OCI-LY3 (cell line): ENCODE results near the gene ACAD9.

Experiments used
- H2AFZ ChIP-seq: fragments of 200-600, 300-600 bp; shearing (Covaris generic); 2 replicates; pipeline ENCODE4 v1.6.0; 2014; ENCODE audit warnings: antibody characterized with exemption, low read depth, low read length
- H3K27ac ChIP-seq: fragments of 200-600, 300-600 bp; sonication (generic); 2 replicates; pipeline ENCODE4 v1.5.1; 2014; ENCODE audit warnings: mild to moderate bottlenecking, low read length, moderate library complexity, mixed read lengths
- H3K27me3 ChIP-seq: fragments of 200-600, 300-600 bp; sonication (generic); 2 replicates; pipeline ENCODE4 v1.6.1; 2014; ENCODE audit warnings: low read depth, low read length, mixed read lengths
- H3K36me3 ChIP-seq: fragments of 200-600, 300-600 bp; sonication (generic); replicated peaks from 2 replicates; pipeline ENCODE3; 2014; ENCODE audit warnings: low read depth, low read length, mixed read lengths
- H3K4me1 ChIP-seq: fragments of 300-600, 200-600 bp; sonication (generic); 2 replicates; pipeline ENCODE4 v1.6.1; 2014; ENCODE audit warnings: low read length, mixed read lengths
- H3K4me2 ChIP-seq: fragments of 200-600, 300-600 bp; sonication (generic); 2 replicates; pipeline ENCODE4 v1.6.1; 2014; ENCODE audit warnings: low read length, mixed read lengths
- H3K4me3 ChIP-seq: fragments of 300-600, 200-600 bp; sonication (generic); 2 replicates; pipeline ENCODE4 v1.5.1; 2014; ENCODE audit warnings: antibody characterized with exemption, mild to moderate bottlenecking, low read length, moderate library complexity
- H3K79me2 ChIP-seq: fragments of 300-600, 200-600 bp; shearing (Covaris generic); 2 replicates; pipeline ENCODE4 v1.6.1; 2014; ENCODE audit warnings: mild to moderate bottlenecking, low read length, mixed read lengths
- H3K9ac ChIP-seq: fragments of 300-600, 200-600 bp; shearing (Covaris generic); 2 replicates; pipeline ENCODE4 v1.6.0; 2014; ENCODE audit warnings: mild to moderate bottlenecking, low read length, moderate library complexity
- H3K9me3 ChIP-seq: fragments of 200-600, 300-600 bp; shearing (Covaris generic); 2 replicates; pipeline ENCODE4 v1.6.1; 2014; ENCODE audit warnings: low read length, mixed read lengths; ENCODE audit not compliant: insufficient read depth
- H4K20me1 ChIP-seq: fragments of 200-600, 300-600 bp; sonication (generic); 2 replicates; pipeline ENCODE4 v1.6.1; 2016; ENCODE audit warnings: low read length, mixed read lengths; ENCODE audit not compliant: insufficient read depth
- EZH2phosphoT487 ChIP-seq: fragments of 200-600 bp; shearing (Covaris generic); IDR thresholded peaks from 2 replicates; pipeline ENCODE4 v1.6.1; 2018; ENCODE audit warnings: antibody characterized with exemption, mixed run types, low read depth
- TF ChIP-seq, protein P1 (sequence below): fragments of 200-600, 300-600 bp; sonication (generic); IDR thresholded peaks from 2 replicates; pipeline ENCODE4 v1.5.1; 2014; ENCODE audit warnings: antibody characterized with exemption, low read length, low read depth

ACAD9 gene

DNA sequence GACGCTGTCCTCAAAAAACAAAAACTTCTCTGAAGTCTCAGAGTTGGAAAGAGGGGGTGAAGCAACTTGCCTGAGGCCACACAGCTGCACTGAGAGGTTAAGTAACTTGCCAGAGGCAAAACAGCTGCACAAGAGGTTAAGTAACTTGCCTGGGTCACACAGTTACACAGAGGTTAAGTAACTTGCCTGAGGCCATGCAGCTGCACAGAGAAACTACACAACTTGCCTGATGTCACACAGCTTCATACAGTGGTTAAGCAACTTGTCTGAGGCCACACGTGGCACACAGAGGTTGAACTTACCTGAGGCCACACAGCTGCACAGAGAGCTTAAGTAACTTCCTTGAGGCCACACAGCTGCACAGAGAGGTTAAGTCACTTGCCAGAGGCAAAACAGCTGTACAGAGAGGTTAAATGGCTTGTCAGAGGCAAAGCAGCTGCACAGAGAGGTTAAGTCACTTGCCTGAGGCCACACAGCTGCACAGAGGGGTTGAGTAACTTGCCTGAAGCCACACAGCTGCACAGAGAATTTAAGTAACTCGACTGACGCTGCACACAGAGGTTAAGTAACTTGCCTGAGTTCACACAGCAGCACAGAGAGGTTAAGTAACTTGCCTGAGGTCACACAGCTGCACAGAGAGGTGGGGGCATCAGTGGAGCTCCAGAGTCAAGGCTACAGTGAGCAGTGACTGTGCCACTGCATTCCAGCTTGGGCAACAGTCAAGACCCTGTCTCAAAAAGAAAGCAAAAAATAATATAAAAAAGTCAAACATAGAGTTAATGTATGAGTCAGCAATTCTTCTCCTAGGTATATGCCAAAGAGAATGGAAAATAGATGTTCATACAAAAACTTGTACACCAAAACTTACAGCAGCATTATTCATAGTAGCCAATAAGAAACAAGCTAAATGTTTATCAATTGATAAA is 12.0 kb upstream of the ACAD9 start:
- Histone ChIP-seq H3K36me3 (no peaks in the 10 kb centered on the region), H3K9ac (no peak overlapping the region), H4K20me1 (no peaks in the 10 kb centered on the region), H3K27ac (no peak overlapping the region), H2AFZ (no peak overlapping the region), H3K4me3 (no peak overlapping the region), H3K9me3 (no peaks in the 10 kb centered on the region), H3K4me2 (no peak overlapping the region), H3K27me3 (no peaks in the 10 kb centered on the region), H3K79me2 (no peaks in the 10 kb centered on the region), H3K4me1 (no peaks in the 10 kb centered on the region)
- TF ChIP-seq, protein P1, sequence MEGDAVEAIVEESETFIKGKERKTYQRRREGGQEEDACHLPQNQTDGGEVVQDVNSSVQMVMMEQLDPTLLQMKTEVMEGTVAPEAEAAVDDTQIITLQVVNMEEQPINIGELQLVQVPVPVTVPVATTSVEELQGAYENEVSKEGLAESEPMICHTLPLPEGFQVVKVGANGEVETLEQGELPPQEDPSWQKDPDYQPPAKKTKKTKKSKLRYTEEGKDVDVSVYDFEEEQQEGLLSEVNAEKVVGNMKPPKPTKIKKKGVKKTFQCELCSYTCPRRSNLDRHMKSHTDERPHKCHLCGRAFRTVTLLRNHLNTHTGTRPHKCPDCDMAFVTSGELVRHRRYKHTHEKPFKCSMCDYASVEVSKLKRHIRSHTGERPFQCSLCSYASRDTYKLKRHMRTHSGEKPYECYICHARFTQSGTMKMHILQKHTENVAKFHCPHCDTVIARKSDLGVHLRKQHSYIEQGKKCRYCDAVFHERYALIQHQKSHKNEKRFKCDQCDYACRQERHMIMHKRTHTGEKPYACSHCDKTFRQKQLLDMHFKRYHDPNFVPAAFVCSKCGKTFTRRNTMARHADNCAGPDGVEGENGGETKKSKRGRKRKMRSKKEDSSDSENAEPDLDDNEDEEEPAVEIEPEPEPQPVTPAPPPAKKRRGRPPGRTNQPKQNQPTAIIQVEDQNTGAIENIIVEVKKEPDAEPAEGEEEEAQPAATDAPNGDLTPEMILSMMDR: no peak
- TF ChIP-seq EZH2phosphoT487: no peak

DNA sequence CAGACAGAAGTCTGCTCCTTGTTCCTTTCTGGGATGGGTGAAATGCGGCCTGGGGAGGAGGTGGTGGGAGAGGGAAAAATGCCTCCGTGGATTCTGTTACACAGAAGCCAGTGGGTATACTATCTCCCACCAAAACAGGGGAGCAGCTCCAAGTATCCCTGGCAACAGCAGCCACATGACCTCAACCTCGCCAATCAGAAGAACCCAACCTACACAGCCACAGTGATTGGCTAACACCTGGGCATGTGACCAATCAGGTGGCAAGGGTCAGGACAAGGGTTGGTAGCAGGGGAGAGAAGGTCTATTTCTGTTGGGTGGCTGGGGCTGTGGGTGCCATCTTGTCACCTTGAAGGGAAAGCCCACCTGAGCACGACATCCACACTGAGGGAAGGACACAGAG is 9.1 kb upstream of the ACAD9 start:
- H3K36me3 ChIP-seq: no peaks in the 10 kb centered on the region
- no peak overlapping the region for H3K27ac ChIP-seq
- no peaks in the 10 kb centered on the region for H3K79me2 ChIP-seq
- H3K4me2 ChIP-seq: no peak overlapping the region
- H4K20me1 ChIP-seq: no peaks in the 10 kb centered on the region
- H2AFZ ChIP-seq: no peak overlapping the region
- H3K4me3 ChIP-seq: no peak overlapping the region
- H3K4me1 ChIP-seq: no peaks in the 10 kb centered on the region
- TF ChIP-seq, protein P1: no peak
- no peak for TF ChIP-seq EZH2phosphoT487
- H3K9me3 ChIP-seq: no peaks in the 10 kb centered on the region
- H3K9ac ChIP-seq: no peak overlapping the region
- H3K27me3 ChIP-seq: no peaks in the 10 kb centered on the region

DNA sequence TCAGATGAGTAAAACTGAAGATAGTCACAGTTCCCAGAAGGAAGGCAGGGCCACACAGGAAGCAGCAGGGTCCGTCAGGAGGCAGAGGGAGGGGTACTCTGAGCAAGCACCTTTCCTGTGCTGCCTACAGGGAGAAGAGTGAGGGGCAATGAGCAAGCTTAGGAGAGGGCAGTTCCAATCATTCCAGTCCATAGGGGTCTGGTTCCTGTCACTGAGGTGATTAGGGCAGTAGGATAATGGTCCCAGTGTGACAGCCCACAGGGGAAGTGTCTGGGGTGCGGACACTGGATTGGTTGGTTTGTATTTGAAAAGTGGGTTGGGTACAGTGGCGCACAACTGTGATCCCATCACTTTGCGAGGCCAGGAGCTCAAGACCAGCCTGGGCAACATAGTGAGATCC is 7.1 kb upstream of the ACAD9 start:
- TF ChIP-seq, protein P1: no peak
- no peak for TF ChIP-seq EZH2phosphoT487
- H3K79me2 ChIP-seq: no peaks in the 10 kb centered on the region
- no peaks in the 10 kb centered on the region for H3K9me3 ChIP-seq
- H2AFZ ChIP-seq: no peak overlapping the region
- no peak overlapping the region for H3K4me2 ChIP-seq
- no peaks in the 10 kb centered on the region for H3K27me3 ChIP-seq
- peaks cover 2% of the 10 kb centered on the region for H3K36me3 ChIP-seq
- no peak overlapping the region for H3K4me3 ChIP-seq
- no peak overlapping the region for H3K9ac ChIP-seq
- no peak overlapping the region for H3K27ac ChIP-seq
- H4K20me1 ChIP-seq: no peaks in the 10 kb centered on the region
- H3K4me1 ChIP-seq: no peaks in the 10 kb centered on the region

DNA sequence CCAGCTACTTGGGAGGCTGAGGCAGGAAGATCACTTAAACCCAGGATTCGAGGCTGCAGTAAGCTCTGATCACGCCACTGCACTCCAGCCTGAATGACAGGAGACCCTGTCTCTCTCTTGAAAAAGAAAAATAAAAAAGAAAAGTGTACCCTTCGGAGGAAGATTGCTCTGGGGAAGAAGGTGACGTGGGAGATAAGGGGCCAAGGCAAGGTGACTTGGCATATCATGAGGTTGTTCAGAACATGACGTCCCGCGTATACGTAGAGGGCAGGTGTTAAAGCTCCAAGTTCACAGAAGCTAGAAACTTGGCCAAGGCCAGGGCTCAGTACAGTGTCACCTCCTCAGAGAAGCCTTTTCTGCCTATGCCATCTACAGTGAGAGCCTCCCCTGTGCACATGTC is 6.7 kb upstream of the ACAD9 start:
- Histone ChIP-seq H3K27ac (no peak overlapping the region), H3K79me2 (peaks cover 1% of the 10 kb centered on the region), H3K9me3 (no peaks in the 10 kb centered on the region), H3K4me1 (no peaks in the 10 kb centered on the region), H2AFZ (no peak overlapping the region), H3K36me3 (peaks cover 4% of the 10 kb centered on the region), H3K9ac (no peak overlapping the region), H3K27me3 (no peaks in the 10 kb centered on the region), H4K20me1 (no peaks in the 10 kb centered on the region), H3K4me3 (no peak overlapping the region), H3K4me2 (no peak overlapping the region)
- TF ChIP-seq, protein P1: no peak
- TF ChIP-seq EZH2phosphoT487: no peak
